PC-3 (cell line): ENCODE data around the gene LRRC61. TPM values are rescaled to one million over a fixed set of nuclear protein-coding genes. Genes with fewer than 3 reads are reported as not detected.
A peak's percentile ranks its signal among the peaks of the same experiment; 100 is the strongest.

Source experiments
- ATAC-seq: fragments of 200-7000 bp; cut with Tn5 transposase; 2 replicates; pipeline ENCODE4 v1.9.1; 2020; ENCODE audit warnings: mild to moderate bottlenecking, moderate library complexity
- BruUV-seq: library from RNA; stranded (reverse); fragments of 400-500 nt; replicated peaks from 2 replicates; lab custom pipeline; 2021; lab: Mats Ljungman, UMichigan
- CTCF ChIA-PET: fragments of 300-600 bp; sonication (Branson Sonifier 250); formaldehyde crosslinking; loops from one replicate; lab custom pipeline; 2022; ENCODE audit warnings: antibody characterized with exemption; lab: Charles Lee
- POLR2A ChIA-PET: fragments of 300-600 bp; sonication (Branson Sonifier 250); formaldehyde crosslinking; loops from one replicate; lab custom pipeline; 2022; ENCODE audit warnings: antibody characterized with exemption; ENCODE audit not compliant: unreplicated experiment; lab: Charles Lee
- DNase-seq: peaks from one replicate; pipeline ENCODE4 v3.0.0-alpha.2; 2015
- H2AFZ ChIP-seq: fragments of 300-600 bp; sonication (generic); 2 replicates; pipeline ENCODE4 v1.6.0; 2016; ENCODE audit warnings: antibody characterized with exemption, low read length
- H3F3A ChIP-seq: fragments of 300-600 bp; sonication (generic); one replicate; pipeline ENCODE4 v1.6.0; 2017; ENCODE audit warnings: antibody characterized with exemption, low read length, control low read depth, mild to moderate bottlenecking; ENCODE audit not compliant: unreplicated experiment
- H3K27ac ChIP-seq: fragments of 300-600 bp; sonication (generic); 2 replicates; pipeline ENCODE4 v1.5.1; 2016; ENCODE audit warnings: mild to moderate bottlenecking, low read length
- H3K27me3 ChIP-seq: fragments of 300-600 bp; sonication (generic); 2 replicates; pipeline ENCODE4 v1.6.1; 2016; ENCODE audit warnings: low read length, mixed read lengths
- H3K36me3 ChIP-seq: fragments of 300-600 bp; sonication (generic); 2 replicates; pipeline ENCODE4 v1.6.1; 2016; ENCODE audit warnings: low read depth, mixed run types, low read length, mixed read lengths
- H3K4me1 ChIP-seq: fragments of 300-600 bp; sonication (generic); 2 replicates; pipeline ENCODE4 v1.5.1; 2016; ENCODE audit warnings: low read length; ENCODE audit not compliant: insufficient read depth
- H3K4me2 ChIP-seq: fragments of 300-600 bp; sonication (generic); 2 replicates; pipeline ENCODE4 v1.6.0; 2016; ENCODE audit warnings: low read length
- H3K4me3 ChIP-seq: fragments of 300-600 bp; sonication (generic); 2 replicates; pipeline ENCODE4 v1.5.1; 2016; ENCODE audit warnings: mild to moderate bottlenecking, low read length, mixed read lengths
- H3K79me2 ChIP-seq: fragments of 300-600 bp; sonication (generic); 2 replicates; pipeline ENCODE4 v1.6.1; 2017; ENCODE audit warnings: low read length, mixed read lengths
- H3K9ac ChIP-seq: fragments of 300-600 bp; sonication (generic); 2 replicates; pipeline ENCODE4 v1.6.0; 2016; ENCODE audit warnings: mild to moderate bottlenecking, low read length
- H3K9me2 ChIP-seq: fragments of 300-600 bp; sonication (generic); replicated peaks from 2 replicates; pipeline ENCODE4 v1.6.1; 2016; ENCODE audit warnings: mixed run types, low read length, mixed read lengths
- H3K9me3 ChIP-seq: fragments of 300-600 bp; sonication (generic); 2 replicates; pipeline ENCODE4 v1.6.1; 2016; ENCODE audit warnings: low read length, mixed read lengths
- H4K20me1 ChIP-seq: fragments of 300-600 bp; sonication (generic); 2 replicates; pipeline ENCODE4 v1.6.1; 2016; ENCODE audit warnings: low read length, mixed read lengths
- EZH2 ChIP-seq: fragments of 300-600 bp; sonication (generic); IDR thresholded peaks from one replicate; pipeline ENCODE4 v1.6.1; 2017; ENCODE audit warnings: antibody characterized with exemption, mild to moderate bottlenecking, low read length; ENCODE audit not compliant: unreplicated experiment
- EZH2phosphoT487 ChIP-seq: fragments of 300-600 bp; sonication (generic); IDR thresholded peaks from 2 replicates; pipeline ENCODE4 v1.6.1; 2018; ENCODE audit warnings: mild to moderate bottlenecking, antibody characterized with exemption, low read length, borderline replicate concordance
- intact Hi-C: fragments of 100-400 bp; cut with micrococcal nuclease; formaldehyde crosslinking; loops from 2 replicates; pipeline ENCODE4 v1.9.0; 2023
- total RNA-seq: library from RNA; depleted of rRNA; stranded (reverse); fragments of >200 nt; gene quantifications from 2 replicates; pipeline ENCODE4 v1.2.3, GENCODE V29; 2014
- TF ChIP-seq, protein P1 (sequence below): fragments of 300-600 bp; sonication (generic); conservative IDR thresholded peaks from 2 replicates; pipeline ENCODE4 v1.5.1; 2017; ENCODE audit warnings: antibody characterized with exemption, low read depth, mild to moderate bottlenecking, low read length

Gene LRRC61
- total RNA-seq, 1 experiment from 2014 or later = 15.1 TPM

DNA sequence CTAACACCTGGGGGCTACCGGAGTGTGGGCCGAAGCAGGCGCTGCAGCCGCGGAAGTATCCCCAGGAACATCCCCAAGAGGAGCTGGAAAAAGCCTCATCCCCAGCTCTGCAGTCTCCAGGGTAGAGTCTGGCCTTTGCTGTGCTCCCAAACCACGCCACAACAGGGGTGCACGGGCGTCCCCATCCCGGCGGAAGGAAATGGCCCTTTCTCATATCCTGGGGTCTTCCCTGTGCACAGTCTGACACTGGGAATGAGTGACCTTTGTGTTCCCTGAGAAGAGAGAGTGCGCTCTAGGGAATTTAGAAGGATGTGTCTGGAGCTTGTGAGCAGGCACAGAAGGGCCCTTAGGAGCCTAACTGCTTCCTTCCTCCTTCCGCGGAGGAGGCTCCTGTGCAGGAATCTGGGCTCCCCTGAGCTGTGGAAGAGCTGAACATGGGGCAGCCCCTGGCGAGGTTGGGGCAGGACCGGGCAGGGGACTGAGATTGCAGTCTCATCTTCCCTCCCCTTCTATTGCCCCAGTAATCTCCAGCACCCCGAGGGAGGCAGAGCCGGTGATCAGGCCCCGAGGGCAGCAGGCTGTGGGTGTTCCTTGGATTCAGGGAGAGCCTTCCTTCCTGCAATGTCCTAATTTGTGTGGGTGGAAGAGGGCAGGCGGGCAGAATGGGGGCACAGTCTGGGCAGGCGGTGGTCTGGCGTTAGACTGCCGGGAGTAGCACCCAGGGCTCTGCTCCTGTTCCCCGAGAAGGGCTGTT lies 46.8 kb downstream of the LRRC61 start:
- Histone ChIP-seq H3K36me3 (no peaks in the 10 kb centered on the region), H3K9me2 (no peaks in the 10 kb centered on the region), H3F3A (no peaks in the 10 kb centered on the region), H4K20me1 (0 out of 2 replicates have a peak, but pooled peaks cover 11% of the 10 kb centered on the region), H3K4me2 (peak overlapping the region; percentile 94), H3K9ac (peak overlapping the region; percentile 92), H3K79me2 (peaks cover 52% of the 10 kb centered on the region), H3K4me1 (peaks cover 25% of the 10 kb centered on the region), H3K27me3 (no peaks in the 10 kb centered on the region), H3K27ac (peak overlapping the region; percentile 83; the same call in 1 of the 2 replicates), H3K9me3 (no peaks in the 10 kb centered on the region), H3K4me3 (peak overlapping the region; percentile 87), H2AFZ (no peak overlapping the region)
- BruUV-seq = no TSS peak
- ChIA-PET POLR2A (interaction anchor here (0.8 kb wide), 1 partner anchor 510 kb away, joined by 4 read pairs; no protein-coding TSS in a partner anchor), CTCF (no interaction called here)
- peak; percentile 4 for ATAC-seq
- intact Hi-C loops = loop anchor here (1.0 kb wide), 1 partner anchor 8 kb away; no protein-coding TSS in a partner anchor
- DNase-seq = no peak
- TF ChIP-seq, protein P1, sequence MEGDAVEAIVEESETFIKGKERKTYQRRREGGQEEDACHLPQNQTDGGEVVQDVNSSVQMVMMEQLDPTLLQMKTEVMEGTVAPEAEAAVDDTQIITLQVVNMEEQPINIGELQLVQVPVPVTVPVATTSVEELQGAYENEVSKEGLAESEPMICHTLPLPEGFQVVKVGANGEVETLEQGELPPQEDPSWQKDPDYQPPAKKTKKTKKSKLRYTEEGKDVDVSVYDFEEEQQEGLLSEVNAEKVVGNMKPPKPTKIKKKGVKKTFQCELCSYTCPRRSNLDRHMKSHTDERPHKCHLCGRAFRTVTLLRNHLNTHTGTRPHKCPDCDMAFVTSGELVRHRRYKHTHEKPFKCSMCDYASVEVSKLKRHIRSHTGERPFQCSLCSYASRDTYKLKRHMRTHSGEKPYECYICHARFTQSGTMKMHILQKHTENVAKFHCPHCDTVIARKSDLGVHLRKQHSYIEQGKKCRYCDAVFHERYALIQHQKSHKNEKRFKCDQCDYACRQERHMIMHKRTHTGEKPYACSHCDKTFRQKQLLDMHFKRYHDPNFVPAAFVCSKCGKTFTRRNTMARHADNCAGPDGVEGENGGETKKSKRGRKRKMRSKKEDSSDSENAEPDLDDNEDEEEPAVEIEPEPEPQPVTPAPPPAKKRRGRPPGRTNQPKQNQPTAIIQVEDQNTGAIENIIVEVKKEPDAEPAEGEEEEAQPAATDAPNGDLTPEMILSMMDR = no peak
- TF ChIP-seq EZH2phosphoT487 (no peak), EZH2 (no peak)

DNA sequence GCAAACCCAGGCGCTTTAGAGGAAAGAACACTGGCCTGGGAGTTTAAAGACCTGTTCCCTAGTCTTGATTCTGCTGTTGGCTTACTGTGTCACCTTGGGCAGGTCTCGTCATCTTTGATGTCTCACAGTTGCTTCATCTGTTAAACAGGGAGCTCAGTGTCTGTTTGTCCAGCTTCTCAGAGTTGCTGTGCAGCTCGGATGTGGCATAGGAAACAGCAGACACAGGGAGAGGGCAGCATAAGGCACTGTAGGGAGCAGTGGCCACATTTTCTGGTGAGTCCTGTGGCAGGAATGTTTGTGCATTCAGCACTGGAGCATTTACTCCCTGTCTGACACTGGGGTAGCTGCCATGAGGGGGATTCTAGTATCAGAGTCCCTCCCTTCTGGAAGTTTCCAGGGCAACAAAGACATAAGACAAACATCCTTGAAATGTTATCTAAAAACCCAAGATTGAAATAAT lies 47.5 kb downstream of the LRRC61 start:
- DNase-seq (peak; percentile 19), ATAC-seq (no peak)
- intact Hi-C loops = no loop called here
- Histone ChIP-seq H3F3A (no peaks in the 10 kb centered on the region), H2AFZ (no peak overlapping the region), H3K9me3 (no peaks in the 10 kb centered on the region), H3K27me3 (no peaks in the 10 kb centered on the region), H3K4me2 (peak overlapping the region; percentile 94), H3K36me3 (no peaks in the 10 kb centered on the region), H4K20me1 (0 out of 2 replicates have a peak, but pooled peaks cover 11% of the 10 kb centered on the region), H3K79me2 (peaks cover 52% of the 10 kb centered on the region), H3K4me1 (peaks cover 25% of the 10 kb centered on the region), H3K4me3 (peak overlapping the region; percentile 87; the same call in 1 of the 2 replicates), H3K27ac (0 out of 2 replicates have a peak overlapping the region, but pooled peaks have one; percentile 7), H3K9ac (0 out of 2 replicates have a peak overlapping the region, but pooled peaks have one; percentile 92), H3K9me2 (no peaks in the 10 kb centered on the region)
- no TSS peak for BruUV-seq
- TF ChIP-seq EZH2phosphoT487 (no peak), EZH2 (no peak)
- TF ChIP-seq, protein P1 = no peak
- POLR2A ChIA-PET = no interaction called here
- CTCF ChIA-PET = no interaction called here
